Skeletal muscle cell (primary cell): ENCODE data around the gene MYG1.

Experiments
- DNase-seq: peaks from one replicate; pipeline ENCODE4 v3.0.0-alpha.2; 2010; ENCODE audit warnings: low read depth
- H3K4me3 ChIP-seq: 2 replicates; pipeline ENCODE4 v1.5.1; 2011; ENCODE audit warnings: low read depth, mild to moderate bottlenecking, control low read depth, low read length, moderate library complexity

Gene MYG1

DNA sequence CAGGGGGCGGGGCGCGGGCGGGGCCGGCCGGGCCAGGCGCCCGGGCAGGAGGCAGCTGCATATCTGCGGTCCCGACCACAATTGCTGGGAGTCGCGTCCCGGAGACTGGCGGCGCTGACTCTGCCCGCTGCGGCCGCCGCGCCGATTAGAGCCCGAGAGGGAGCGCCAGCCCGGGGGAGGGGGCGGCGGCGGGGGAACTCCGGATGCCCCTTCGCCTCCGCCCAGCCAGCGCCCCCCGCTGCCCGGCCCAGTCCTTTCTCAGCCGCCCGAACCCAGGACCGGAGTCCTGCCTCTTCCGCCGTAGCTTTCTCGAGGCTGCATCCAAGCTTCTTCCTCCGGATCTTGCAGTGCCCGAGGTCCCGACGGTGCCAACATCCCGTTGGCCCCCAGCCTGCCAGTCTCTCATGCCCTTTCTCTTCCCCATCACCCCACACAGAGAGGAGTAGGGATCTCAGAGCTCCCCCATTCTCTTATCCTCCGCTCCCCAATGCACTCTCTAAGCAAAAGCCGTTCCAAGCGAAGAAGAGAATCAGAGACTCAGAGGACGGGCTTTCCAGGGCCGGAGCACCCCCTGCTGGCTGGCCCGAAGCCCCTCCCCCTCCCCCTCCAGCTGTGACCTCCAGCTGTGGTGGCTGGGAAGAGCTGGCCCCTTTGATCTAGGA, 45.5 kb downstream of the MYG1 start:
- H3K4me3 ChIP-seq: peak overlapping the region; percentile 68
- no peak for DNase-seq

DNA sequence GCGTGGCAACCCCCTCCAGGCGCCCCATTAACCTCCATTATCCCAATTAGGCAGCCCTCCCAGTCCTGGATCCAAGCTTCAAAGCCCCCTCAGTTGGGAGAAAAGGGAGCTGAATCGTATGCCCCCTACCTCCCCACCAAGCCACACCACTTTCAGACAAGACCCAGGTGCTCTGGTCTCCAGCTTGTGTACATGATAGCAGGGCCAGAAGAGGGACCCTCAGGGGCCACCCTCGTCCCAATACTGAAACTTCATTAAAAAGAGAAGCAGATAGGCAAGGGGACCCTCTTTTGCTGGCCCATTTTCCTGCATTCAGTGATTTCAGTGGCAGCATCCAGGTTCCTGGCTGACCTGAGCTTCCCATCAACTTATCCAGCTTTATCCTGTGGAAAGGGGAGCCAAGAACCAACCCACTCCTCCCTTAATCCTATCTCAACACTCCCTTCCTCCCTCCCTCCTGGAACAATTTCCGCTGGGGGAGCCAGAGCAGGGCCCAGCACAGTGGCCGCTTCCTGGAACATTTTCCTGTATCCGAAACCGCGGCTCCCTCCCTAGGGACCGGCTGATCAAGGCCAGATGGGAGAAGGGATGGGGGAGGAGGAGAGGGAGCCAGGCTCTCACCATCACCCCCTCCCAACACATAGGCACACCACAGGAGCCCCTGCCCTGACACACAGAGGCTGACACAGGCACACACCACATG, 46.1 kb downstream of the MYG1 start:
- DNase-seq: no peak
- H3K4me3 ChIP-seq: peak overlapping the region; percentile 68

DNA sequence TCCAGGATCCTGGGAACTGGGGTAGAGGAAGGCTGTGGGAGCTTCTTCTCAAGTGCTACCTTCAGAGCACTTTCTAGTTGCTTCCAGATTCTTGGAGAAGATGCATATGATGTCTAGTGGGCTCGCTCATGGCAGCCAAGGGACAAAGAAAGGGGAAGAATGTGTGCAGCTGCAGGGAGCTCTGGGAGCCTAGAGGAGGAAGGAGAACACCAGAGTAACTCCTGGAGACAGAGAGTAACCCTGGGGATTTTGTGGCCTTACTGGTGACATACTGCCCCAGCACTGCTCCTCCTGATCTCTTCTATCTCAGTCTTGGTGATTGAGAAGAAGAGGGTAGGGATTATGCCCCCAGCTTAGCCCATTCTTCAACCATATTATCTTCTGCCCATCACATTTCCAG, 47.0 kb downstream of the MYG1 start:
- no peak for DNase-seq
- H3K4me3 ChIP-seq: no peak overlapping the region

DNA sequence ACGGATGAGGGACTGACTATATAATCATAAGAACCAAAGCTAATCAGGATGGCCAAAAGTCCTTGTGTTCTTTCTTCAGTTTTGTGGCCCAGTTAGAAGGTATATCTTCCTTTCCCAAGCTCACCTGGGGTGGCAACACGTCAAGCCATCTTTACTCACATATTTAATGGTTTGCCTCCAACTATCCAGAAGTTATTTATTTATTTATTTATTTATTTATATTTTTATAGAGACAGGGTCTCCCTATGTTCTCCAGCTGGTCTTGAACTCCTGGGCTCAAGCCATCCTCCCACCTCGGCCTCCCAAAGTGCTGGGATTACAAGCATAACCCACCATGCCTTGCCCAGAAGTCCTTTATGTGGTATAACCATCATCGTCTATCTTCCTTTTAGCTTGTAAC, 48.4 kb downstream of the MYG1 start:
- no peak overlapping the region for H3K4me3 ChIP-seq
- DNase-seq: no peak

DNA sequence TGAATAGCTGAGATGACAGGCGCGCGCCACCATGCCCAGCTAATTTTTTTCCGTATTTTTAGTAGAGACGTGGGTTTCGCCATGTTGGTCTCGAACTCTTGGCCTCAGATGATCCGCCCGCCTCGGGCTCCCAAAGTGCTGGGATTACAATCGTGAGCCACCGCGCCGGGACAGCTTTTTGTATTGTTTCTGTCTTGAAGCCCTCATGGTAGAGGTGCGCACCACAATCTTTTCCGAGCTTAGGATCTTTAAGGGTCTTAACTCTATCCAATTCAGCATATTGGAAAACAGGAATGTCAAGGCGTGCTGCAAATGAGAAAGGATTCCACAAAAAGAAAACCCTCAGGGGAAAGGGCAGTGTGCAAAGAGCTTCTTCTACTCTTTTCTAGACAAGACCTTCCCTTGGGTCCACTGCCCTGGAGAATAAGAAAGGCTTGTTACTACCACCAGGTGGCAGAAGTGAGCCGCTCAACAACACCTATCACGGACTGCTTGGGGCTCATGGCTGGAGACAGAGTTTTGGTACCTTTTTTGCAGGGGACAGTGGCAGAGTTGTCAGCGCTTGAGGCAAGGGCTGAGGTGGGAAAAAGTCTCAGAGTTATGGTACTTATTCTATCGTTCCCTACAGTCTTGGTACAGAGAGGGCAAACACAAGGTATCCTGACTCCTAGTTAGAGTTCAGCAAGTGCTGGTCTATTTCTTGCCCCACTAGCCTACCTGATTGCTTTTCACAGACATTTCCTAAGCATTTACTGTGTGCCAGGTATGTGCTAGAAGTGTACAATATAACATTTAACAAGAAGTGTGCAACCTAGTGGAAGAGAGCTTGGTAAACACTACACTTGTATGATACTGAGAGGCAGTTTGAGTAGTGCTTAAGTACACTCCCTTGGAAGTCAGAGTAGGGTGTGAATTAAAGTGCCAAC, 53.1 kb downstream of the MYG1 start:
- no peak overlapping the region for H3K4me3 ChIP-seq
- DNase-seq: no peak

DNA sequence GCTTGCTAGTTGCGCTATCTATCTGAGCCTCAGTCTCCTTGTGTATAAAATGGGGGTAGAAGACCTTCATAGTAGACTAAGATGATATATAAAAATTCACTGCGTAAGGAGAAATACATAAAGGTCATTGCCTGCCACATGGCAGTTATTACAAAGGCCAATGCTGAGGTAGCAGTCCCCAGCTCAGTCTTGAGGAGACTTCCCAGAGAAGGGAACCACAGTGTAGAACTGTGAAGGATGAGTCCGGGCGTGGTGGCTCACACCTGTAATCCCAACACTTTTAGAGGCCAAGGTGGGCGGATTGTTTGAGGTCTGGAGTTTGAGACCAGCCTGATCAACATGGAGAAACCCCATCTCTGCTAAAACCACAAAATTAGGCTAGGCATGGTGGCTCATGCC, 53.8 kb downstream of the MYG1 start:
- DNase-seq: no peak

GRCh38 chr12:53355121-53355520, 55.6 kb downstream of the MYG1 start:
- no peak overlapping the region for H3K4me3 ChIP-seq
- DNase-seq: no peak

More for the DNA sequence above, 53.8 kb downstream of the MYG1 start:
- no peak overlapping the region for H3K4me3 ChIP-seq
